SK-N-SH treated with all-trans-retinoic acid at 6 μM for 48 hours (cell line): ENCODE data around the gene CLHC1.

ENCODE experiments used
- ARNTL ChIP-seq: fragments of 450-650 bp; formaldehyde crosslinking; IDR thresholded peaks from 2 replicates; pipeline ENCODE4 v1.5.0; 2020; ENCODE audit warnings: low read depth, mild to moderate bottlenecking, moderate library complexity, borderline replicate concordance
- CSDC2 ChIP-seq: fragments of 250-450 bp; sonication (Bioruptor Pico); IDR thresholded peaks from 2 replicates; pipeline ENCODE4 v1.5.0; 2020; ENCODE audit warnings: mild to moderate bottlenecking, moderate library complexity
- PATZ1 ChIP-seq: fragments of 250-450 bp; sonication (Bioruptor Pico); IDR thresholded peaks from 2 replicates; pipeline ENCODE4 v1.8.0; 2020; ENCODE audit warnings: mild to moderate bottlenecking, moderate library complexity, borderline replicate concordance
- TOX ChIP-seq: fragments of 250-450 bp; sonication (Bioruptor Pico); IDR thresholded peaks from 2 replicates; pipeline ENCODE4 v1.8.0; 2021; ENCODE audit warnings: mild to moderate bottlenecking, moderate library complexity, borderline replicate concordance
- ZC3H10 ChIP-seq: fragments of 250-450 bp; sonication (Bioruptor Pico); IDR thresholded peaks from 2 replicates; pipeline ENCODE4 v1.5.1; 2021; ENCODE audit warnings: mild to moderate bottlenecking, moderate library complexity
- ZFP3 ChIP-seq: fragments of 250-450 bp; sonication (Bioruptor Pico); IDR thresholded peaks from 2 replicates; pipeline ENCODE4 v1.5.0; 2020; ENCODE audit warnings: mild to moderate bottlenecking, moderate library complexity
- ZNF8 ChIP-seq: fragments of 450-650 bp; formaldehyde crosslinking; IDR thresholded peaks from 2 replicates; pipeline ENCODE4 v1.5.0; 2020; ENCODE audit warnings: mild to moderate bottlenecking, moderate library complexity

- TF ChIP-seq PATZ1 (CRISPR knock-in tag) (no peak), TOX (CRISPR knock-in tag) (no peak), ZC3H10 (CRISPR knock-in tag) (no peak), ZNF8 (CRISPR knock-in tag) (no peak), ARNTL (CRISPR knock-in tag) (no peak), CSDC2 (CRISPR knock-in tag) (no peak), ZFP3 (CRISPR knock-in tag) (no peak)
These were observed 7.6 kb upstream of the CLHC1 start for GRCh38 chr2:55239656-55240222.
